ENCODE measurements around the gene INPP5A.

The INPP5A gene

DNA sequence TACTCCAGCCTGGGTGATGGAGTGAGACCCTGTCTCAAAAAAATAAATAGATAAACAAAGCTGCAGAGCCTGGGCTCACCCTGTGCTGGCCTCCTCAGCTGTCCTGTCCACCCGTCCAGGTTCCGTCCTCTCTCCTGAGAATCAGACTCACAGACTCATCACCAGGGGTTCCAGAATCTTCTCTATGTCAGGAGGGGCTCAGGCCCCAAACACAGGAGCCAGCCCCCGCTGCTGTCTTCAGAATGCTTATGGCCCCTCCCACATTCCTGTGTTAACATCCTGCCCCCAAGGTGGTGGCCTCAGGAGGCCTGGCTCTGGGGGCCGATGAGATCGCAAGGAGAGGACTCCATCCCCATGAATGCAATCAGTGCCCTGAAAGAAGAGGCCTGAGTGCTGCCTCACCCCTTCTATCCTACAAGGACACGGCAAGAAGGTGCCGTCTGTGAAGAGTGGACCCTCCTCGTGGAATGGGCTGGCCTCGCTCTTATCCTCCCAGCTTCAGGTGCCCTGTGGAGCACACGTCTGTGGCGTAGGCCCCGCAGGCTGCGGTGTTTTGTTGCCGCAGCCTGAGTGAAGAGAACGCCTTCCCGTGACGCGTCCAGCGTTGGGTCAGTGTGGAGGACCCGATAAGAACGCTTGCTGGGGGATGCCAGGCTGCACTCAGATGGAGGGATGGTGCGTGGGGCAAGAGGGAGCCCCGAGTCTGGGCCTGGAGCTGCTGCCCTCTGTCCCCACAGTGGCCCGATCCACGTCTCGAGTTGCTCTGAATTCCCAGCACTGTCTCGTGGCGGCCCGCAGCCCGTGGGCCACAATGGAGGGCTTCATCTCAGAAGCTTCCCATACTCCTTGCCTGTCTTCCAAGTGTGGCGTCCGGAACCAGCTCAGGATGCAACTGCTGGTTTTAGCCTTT lies 77.1 kb downstream of the INPP5A start:
- DNase-seq (ENCODE audit: low read depth): no peak

DNA sequence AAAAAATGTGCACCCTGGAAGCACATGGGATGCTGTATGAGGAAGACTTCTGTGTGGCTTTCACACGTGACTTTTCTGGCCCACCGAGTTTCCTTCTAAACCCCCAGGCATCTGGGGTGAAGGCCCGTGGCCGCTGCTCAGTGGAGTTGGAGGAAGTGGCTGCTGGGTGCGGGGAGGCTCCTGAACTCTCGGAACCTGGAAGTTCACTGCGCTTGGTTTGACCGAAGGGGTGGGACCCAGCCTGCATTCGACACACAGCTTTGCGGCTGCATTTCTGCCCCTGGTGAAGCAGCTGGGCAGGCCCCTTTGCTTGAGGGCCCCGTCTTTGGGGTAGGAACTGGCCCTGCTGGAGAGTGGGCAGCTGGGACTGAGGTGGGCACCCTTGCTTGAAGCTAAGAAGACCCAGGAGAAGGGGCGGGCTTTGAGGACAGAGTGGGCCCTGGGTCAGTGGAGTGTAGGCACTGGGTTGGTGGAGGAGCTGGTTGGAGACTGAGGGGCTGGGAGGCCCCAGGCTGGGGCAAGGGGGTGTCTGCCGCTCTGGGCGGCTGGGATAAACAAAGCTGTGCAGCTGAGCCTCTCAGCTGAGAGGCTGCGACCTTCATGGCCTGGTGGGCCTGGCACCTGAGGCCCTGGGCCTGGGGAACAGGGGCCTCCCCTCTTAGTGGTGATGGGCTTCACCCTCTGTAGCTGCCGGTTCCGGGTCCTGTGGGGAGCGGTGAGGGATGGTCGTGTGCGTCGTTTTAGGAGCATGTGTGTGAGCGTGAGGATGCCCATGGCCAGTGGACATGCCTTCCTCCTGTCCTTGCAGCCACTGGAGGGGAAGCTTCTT lies 78.0 kb downstream of the INPP5A start:
- no peak for DNase-seq (ENCODE audit: low read depth)

DNA sequence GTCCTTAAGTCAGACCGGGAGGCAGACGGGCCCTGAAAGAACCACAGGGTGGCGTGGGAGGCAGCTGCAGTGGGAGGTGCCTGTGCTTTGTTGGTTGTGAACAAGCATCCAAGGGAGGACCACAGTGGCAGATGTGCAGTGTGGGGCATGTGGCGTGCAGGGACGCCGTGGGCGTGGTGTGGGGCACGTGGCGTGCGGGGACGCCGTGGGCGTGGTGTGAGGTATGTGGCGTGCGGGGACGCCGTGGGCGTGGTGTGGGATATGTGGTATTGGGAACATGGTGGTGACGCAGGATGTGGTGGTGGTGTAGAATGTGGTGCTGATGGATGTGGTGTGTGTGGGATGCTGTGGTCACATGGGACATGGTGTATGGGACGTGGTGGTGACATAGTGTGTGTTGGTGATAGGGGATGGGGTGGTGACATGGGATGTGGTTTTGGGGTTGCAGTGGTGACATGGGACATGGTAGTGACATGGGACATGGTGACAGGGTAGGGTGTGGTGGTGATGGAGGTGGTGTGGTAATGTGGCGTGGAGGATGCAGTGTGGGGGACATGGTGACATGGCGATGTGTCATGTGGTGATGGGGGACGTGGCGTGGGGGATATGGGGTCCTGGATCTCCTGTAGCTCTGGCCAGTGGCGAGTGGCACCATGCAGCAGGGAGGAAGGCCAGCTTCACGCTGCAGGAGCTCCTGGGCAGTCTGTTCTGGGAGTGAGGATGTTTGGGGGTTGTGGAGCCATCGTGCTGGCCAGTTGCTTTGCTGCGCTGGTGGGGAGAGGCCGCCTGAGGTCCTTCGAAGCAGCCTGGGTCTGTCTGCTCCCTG lies 78.8 kb downstream of the INPP5A start:
- DNase-seq (ENCODE audit: low read depth): no peak

DNA sequence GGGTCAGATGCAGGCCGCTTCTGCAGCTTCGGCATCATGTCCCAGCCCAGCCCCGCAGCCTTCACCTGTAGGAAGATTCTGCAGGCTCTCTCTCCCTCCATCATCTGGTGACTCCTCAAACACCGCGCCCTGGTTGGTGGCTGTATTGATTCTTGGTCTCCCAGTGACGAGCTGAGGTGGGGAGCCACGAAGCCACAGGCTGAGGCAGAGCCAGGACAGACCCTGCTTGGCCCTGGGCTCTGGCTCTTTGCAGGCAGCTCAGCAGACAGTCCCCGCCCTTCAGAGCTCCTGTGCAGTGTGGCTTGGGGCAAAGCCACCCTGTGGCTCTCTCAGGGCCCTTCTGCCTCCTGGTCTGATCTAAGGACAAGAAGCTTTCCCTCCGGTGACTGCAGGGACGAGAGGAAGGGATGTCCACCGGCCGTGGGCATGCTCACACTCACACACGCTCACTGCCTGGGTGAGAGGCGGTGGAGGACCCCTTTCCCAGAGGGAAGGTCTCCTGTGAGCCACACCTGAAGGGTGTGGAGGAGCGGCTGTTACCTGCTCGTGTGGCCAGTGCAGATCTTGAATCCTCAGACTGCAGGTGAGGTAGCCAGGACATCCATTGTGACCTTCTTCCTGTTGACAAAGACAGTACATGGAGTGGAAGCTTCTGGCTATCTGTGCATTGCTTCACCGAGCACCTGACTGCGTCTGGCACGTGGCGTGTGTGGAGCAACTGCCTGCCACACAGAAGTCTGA lies 79.6 kb downstream of the INPP5A start:
- no peak for DNase-seq (ENCODE audit: low read depth)

DNA sequence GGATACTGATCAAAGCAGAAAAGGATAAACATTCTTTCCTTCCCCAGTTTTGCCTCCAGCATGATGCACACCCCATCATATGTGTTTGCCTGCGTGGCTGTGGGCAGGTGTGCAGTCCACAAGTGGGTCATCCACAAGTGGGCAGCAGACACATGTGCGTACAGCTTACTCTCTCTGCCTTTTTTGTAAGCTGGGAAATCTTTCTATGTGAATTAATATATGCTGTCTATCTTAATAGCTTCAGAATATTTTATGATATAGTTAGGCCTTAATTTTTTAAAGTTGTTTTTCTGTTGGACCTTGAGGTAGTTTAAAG lies 80.1 kb downstream of the INPP5A start:
- DNase-seq (ENCODE audit: low read depth): no peak

DNA sequence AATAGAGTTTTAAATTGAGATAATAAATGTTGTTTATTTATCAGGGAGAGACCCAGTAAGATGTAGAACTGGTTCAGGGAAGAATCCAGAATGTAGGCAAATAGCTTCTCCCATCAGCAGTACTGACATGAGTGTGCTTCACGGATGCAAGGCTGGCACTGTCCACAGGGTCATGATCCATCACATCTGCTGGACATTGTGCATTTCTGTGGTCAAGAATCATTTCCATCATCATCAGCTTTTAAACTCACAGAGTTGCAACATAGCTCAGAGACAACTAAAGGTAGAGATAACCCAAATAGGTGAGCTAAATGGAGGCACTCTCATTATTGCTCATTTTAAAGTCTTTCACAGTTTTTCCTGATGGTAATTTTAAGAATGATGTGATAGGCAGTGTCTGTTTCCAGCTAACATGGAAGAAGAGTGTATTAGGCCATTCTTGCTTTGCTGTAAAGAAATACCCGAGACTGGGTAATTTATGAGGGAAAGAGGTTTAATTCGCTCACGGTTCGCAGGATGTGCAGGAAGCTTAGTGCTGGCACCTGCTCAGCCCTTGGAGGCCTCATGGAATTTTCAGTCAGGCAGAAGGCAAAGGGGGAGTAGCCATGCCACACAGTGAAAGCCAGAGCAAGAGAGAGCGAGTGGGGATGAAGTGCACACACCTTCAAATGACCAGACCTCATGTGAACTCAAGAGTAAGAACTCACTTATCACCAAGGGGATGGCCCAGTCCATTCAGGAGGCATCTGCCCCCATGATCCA lies 80.8 kb downstream of the INPP5A start:
- no peak for DNase-seq (ENCODE audit: low read depth)

DNA sequence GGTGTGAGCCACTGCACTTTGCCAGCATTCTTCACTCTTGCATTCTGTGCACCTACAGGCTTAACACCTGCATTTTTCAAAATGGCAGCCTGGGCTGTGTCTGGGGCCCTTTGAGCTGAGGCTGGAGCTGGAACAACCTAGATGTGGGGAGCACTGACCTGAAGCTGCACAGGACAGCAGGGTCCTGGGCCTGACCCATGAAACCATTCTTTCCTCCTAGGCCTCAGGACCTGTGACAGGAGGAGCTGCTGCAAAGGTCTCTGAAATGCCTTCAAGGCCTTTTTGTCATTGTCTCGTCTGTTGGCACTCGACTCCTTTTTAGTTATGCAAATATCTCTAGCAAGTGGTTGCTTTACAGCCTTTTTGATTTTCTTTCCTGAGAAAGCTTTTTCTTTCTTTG lies 82.3 kb downstream of the INPP5A start:
- DNase-seq (ENCODE audit: low read depth): no peak

DNA sequence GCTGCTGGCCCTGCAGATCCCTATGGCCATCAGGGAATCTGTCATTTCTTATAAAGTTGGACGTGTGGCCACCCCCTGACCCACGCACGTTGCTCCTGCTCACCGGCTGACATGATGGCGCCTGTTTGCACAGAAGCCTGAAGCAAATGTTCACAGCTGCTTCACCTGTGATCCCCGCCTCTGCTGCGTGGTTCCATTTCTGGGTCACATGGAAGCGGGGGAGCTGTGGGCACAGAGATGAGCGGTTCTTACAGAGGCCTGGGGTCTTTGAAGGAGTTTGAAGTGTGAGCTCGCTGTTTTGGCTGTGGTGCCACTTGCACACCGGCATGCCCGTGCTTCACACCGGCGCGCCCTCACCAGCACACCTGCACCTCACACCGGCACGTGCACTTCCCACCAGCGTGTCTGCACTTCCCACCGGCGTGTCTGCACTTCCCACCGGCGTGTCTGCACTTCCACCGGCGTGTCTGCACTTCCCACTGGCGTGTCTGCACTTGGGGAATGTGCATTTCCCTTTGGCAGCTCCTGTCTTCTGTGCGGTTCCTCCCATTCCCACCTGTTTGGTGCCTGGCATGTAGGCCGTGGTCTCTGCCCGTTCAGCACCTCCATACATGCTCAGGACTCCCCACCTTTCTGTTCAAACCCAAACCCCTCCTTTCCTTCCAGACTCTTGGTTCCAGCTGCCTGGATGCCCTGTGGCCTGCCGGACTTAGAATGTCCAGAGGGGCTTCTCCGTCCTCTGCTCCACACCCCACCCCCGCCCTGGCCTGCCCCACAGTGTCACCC lies 86.7 kb downstream of the INPP5A start:
- no peak for DNase-seq (ENCODE audit: low read depth)

DNA sequence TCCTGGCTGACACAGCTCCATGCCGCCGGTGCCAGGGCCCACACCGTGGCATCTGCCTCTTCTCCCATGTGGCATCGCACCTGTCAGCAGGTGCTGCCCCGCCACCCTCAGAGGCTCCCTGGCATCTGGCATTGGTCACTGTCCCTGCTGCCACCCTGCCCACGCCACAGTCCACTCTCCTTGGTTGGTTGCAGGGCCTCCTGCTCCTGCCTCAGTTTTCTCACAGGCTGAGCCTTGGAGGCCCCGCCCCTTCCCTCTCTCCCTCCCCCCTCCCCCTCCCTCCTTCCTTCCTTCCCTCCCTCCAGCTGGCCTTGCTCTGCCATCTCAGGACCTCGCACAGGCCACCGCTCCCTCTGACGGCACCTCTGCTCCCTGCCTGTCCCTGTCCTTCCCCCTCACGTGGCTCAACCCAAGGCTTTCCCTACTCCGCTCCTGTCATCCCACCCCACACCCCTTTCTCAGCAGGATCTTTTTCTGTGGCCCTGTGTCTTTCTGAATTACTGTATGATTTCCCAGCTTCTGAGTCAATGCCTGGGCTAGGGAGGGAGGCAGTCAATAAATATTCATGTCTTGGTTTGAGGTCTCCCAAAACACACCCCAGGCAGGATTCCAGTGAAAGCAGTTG lies 87.4 kb downstream of the INPP5A start:
- DNase-seq (ENCODE audit: low read depth): no peak

DNA sequence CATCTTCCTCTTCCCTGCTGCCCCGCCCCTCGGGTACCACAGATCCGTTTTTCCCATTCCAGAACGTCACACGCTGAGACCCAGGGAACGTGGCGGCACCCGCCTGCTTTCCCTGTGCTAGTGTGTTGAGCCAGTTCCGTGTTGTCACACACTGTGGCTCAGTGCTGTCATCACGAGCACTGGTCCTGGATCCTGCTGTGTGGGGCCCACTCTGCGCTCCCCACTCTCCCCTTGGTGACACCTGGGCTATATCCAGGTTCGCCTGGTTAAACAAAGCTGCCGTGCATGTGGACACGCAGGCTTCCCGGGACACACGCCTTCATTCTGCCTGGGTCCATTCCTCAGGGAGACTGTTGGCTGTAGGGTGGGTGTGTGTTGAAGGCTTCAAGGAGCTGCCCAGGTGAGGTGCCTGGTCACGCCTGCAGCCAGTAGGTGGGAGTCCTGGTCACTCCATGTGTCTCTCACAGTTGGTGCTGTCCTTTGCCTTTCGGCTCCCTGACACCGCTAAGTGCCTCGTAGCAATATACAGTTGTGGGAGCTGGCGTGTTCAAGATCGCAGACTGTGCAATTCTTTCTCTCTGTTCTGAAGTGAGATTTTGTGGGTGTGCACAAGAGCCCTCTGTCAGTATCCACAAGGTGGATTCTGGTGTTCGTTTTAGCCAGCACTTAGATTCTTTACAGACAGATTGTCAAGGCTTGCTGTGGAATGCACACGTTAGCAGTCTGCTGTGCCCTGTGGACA lies 88.6 kb downstream of the INPP5A start:
- DNase-seq (ENCODE audit: low read depth): no peak

DNA sequence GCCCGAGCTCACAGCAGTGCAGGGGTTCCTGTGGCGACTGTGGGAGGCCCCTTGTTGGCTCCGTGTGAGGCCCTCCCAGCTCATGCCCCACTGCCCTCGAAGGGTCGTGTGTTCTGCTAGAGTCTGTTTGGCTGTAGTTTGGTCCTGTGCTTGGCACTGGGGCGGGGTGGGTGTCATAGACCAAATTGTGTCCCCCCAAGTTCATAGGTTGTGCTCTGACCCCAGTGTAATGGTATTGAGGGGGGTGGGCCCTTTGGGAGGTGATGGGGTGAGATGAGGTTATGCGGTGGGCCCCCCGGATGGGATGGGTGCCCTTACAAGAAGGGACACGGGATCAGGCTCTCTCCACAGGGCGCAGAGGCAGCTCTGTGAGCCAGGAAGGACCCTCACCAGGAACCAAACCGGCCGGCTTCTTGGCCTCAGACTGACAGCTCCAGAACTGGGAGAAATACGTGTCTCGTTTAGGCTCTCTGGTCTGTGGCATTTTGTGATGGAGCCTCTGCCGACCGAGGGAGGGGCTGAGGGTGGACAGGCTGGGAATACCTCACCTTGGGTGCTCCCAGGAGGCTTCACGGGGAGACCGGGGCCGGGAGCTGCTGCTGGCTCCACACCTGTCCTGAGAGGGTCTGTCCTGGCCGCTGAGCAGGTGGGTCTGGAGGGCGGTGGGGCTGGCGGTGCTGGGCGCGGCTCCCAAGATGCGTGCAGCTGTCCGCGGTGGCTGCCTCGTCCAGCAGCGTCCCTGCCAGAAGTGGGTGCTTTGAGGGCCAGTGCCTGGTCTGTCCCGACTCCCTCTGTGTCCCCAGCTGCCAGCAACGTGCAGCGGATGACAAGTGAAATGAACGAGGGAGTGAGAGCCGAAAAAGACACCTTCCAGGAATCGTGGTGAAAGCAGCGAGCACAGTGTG lies 89.4 kb downstream of the INPP5A start:
- DNase-seq (ENCODE audit: low read depth): no peak

DNA sequence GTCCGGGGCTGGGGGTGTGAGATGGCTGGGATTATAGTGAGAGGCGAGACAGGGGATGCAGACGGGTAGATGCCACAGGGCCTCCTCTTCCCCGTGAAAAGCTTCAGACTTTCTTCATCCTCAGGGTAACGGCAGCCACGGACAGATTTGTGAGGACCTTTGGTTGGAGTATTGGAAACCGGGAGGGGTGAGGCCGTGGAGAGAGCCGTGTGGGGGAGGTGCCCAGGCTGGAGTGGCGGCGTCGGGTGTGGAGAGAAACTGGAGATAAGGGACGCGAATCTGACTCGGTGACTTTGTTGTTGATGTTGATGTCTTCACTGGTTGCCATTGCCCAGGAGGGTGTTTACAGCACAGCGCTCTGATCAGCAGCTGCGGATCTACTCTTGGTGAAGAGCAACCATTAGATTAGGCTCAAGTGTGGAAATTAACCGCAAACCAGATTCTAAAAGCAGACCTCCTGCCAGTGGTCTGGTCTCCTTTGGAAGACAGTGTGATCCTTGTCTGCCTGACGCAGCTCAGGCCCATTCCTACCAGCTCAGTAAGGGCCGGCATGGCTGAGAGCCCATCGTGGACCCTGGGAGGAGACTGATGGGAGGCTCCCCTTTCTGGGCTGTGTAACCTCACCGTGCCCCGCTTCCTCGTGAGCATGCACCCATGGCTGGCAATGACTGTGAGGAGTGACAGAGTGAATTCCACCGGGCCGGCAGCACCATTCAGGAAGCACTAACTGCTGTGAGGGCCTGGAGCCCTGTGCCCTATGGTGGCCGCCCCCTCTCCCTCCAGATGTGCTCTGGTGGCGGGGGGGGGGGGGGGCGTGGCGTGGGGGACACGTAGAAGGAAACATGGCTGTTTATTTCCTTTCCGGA lies 90.3 kb downstream of the INPP5A start:
- DNase-seq (ENCODE audit: low read depth): peak; percentile 33

DNA sequence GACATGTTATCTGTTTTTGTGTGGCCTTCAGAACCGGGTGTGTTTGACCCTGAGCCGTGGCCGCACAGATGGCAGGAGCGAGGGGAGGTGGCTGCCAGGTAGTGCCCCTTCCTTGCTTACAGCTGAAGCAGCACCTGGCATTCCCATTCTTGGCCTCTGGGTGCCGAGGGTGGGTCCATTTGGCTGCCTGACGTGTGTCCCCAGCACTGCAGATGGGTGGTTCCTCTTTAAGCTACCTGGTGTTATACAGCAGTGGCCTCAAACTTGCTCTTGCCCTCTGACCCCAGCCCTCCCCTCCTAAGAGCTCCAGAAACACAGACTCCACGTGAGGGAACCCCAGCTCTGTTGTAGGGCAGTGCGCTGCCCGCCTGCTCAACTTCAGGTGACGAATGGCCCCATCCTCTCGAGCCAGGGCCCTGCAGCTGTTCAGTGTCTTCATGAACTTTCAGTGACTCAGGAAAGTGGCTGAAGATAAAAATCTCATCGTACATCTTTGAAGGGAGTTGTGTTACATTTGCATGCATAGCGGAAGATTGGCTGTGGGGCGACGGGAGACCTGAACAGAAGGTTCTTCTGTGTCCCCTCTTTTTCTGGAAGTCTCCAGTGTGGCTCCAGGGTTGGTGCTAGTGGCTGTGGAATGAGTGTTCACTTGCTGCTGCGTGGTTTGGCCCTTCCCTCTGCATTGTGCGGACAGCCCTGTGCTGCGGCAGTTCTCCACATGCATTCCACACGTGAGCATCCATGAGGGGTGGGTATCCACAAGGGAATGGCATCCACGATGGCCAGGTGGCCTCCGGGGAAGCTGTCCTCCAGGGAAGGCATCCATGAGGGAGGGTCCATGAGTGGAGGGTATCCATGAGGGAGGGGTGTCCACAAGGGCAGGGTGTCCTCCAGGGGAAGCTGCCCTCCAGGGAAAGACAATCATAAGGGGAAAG lies 91.6 kb downstream of the INPP5A start:
- DNase-seq (ENCODE audit: low read depth): no peak

DNA sequence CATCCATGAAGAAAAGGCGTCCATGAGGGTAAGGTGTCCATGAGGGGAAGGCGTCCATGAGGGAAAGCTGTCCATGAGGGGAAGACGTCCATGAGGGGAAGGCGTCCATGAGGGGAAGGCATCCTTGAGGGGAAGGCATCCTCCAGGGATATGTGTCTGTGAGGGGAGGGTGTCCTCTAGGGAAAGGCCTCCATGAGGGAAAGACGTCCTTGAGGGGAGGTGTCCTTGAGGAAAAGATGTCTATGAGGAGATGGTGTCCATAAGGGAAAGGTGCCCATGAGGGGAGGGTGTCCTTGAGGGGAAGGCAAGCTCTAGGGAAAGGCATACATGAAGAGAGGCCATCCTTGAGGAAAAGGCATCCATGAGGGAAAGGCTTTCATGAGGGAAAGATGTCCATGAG lies 92.6 kb downstream of the INPP5A start:
- DNase-seq (ENCODE audit: low read depth): no peak

DNA sequence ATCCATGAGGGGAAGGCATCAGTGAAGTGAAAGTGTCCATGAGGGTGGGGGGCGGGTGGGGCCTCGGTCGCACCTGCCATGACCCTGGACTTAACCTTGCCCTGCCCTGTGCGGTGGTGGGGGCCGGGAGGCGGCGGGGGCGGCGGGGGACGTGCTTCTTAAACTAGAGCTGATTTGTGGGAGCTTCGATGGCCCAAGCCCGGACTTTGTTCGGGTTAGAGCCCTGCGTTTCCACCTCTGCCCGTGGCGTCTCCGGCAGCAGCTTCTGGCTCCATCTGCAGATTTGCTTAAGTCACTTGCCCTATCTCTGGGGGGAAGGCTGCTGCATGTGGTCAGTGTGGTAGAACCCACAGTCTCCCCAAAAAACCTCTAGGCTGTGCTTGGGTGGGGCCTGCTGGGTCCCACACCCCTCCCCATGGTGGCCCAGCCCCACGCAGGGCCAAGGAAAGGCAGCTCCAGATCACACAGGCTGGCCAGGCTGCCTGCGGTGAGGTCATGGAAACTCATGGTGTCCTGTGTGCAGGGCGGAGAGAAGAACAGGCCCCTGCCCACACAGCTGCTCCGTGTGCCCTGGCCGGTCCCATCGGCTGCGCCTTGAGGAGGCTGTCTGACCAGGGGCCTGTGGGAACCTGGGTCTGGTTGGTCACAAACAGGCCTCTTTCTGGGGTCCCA lies 93.2 kb downstream of the INPP5A start:
- no peak for DNase-seq (ENCODE audit: low read depth)
